Prostate gland (tissue), 2 donors: ENCODE data around the gene DDX31.

Experiments used
- POLR2AphosphoS5 ChIP-seq: sonication (generic); formaldehyde crosslinking; IDR thresholded peaks from one replicate; pipeline ENCODE4 v1.6.1; 2017; ENCODE audit warnings: antibody characterized with exemption
- TF ChIP-seq, protein P1 (sequence below), 4 experiments: fragments of 200-600 bp in 2 of 4; fragments of 450-650 bp in 2 of 4; sonication (generic) in 2 of 4; IDR thresholded peaks; 1 replicate in 3 of 4; 2 replicates in 1 of 4; pipeline ENCODE4 v1.5.1; 2016 to 2019; ENCODE audit warnings: antibody characterized with exemption in 4 of 4, mild to moderate bottlenecking in 2 of 4, moderate library complexity in 2 of 4

- TF ChIP-seq POLR2AphosphoS5, result no peak
- TF ChIP-seq, protein P1, sequence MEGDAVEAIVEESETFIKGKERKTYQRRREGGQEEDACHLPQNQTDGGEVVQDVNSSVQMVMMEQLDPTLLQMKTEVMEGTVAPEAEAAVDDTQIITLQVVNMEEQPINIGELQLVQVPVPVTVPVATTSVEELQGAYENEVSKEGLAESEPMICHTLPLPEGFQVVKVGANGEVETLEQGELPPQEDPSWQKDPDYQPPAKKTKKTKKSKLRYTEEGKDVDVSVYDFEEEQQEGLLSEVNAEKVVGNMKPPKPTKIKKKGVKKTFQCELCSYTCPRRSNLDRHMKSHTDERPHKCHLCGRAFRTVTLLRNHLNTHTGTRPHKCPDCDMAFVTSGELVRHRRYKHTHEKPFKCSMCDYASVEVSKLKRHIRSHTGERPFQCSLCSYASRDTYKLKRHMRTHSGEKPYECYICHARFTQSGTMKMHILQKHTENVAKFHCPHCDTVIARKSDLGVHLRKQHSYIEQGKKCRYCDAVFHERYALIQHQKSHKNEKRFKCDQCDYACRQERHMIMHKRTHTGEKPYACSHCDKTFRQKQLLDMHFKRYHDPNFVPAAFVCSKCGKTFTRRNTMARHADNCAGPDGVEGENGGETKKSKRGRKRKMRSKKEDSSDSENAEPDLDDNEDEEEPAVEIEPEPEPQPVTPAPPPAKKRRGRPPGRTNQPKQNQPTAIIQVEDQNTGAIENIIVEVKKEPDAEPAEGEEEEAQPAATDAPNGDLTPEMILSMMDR (IDR thresholded peaks at IDR 0.05), result no peak
Measured at GRCh38 chr9:132602207-132602606, 67.6 kb downstream of the DDX31 start.
